ENCODE measurements around the gene DGKK. TPM values are rescaled to one million over a fixed set of nuclear protein-coding genes. Genes with fewer than 3 reads are reported as not detected.
"Not testable (repeated sequence)": the region's sequence is repeated elsewhere in the genome, so short reads cannot be mapped to it uniquely, and the experiment has no call there.

The DGKK gene
- total RNA-seq, 1 donor from 2014 or later: 0.14 TPM

- Mint-ChIP-seq H3K27me3 (ENCODE audit: low read depth) (no peaks in the 10 kb centered on the region), H3K4me1 (no peaks in the 10 kb centered on the region), H3K27ac (ENCODE audit: unreplicated experiment) (no peak overlapping the region), H3K4me3 (no peak overlapping the region), H3K36me3 (ENCODE audit: low read depth) (no peaks in the 10 kb centered on the region), H3K9me3 (peaks cover 9% of the 10 kb centered on the region)
- no peak for TF ChIP-seq CTCF (conservative IDR thresholded peaks at IDR 0.05)
- no peak for DNase-seq (ENCODE audit: low read depth, low spot score)
These were observed 126.7 kb downstream of the DGKK start for GRCh38 chrX:50343917-50344316.

- Mint-ChIP-seq H3K9me3 (peaks cover 12% of the 10 kb centered on the region), H3K4me1 (no peaks in the 10 kb centered on the region), H3K4me3 (no peak overlapping the region), H3K27ac (ENCODE audit: unreplicated experiment) (no peak overlapping the region), H3K36me3 (ENCODE audit: low read depth) (peaks cover 5% of the 10 kb centered on the region), H3K27me3 (ENCODE audit: low read depth) (no peaks in the 10 kb centered on the region)
- no peak for DNase-seq (ENCODE audit: low read depth, low spot score)
- no peak for TF ChIP-seq CTCF (conservative IDR thresholded peaks at IDR 0.05)
These were observed 137.3 kb downstream of the DGKK start for GRCh38 chrX:50333308-50333707.

- peak; percentile 22 for TF ChIP-seq CTCF (conservative IDR thresholded peaks at IDR 0.05)
- not testable (repeated sequence) for H3K36me3 Mint-ChIP-seq (ENCODE audit: low read depth); H3K4me1 Mint-ChIP-seq; H3K27ac Mint-ChIP-seq (ENCODE audit: unreplicated experiment); H3K27me3 Mint-ChIP-seq (ENCODE audit: low read depth); H3K4me3 Mint-ChIP-seq; DNase-seq (ENCODE audit: low read depth, low spot score)
- peaks cover 11% of the 10 kb centered on the region for H3K9me3 Mint-ChIP-seq
These were observed 138.0 kb downstream of the DGKK start for GRCh38 chrX:50332668-50333067.

- H3K9me3 Mint-ChIP-seq: peaks cover 3% of the 10 kb centered on the region
- no peak overlapping the region for H3K4me3 Mint-ChIP-seq
- no peaks in the 10 kb centered on the region for H3K36me3 Mint-ChIP-seq (ENCODE audit: low read depth)
- no peak overlapping the region for H3K27ac Mint-ChIP-seq (ENCODE audit: unreplicated experiment)
- no peaks in the 10 kb centered on the region for H3K27me3 Mint-ChIP-seq (ENCODE audit: low read depth)
- DNase-seq (ENCODE audit: low read depth, low spot score): no peak
- no peak for TF ChIP-seq CTCF (conservative IDR thresholded peaks at IDR 0.05)
- no peaks in the 10 kb centered on the region for H3K4me1 Mint-ChIP-seq
These were observed 143.4 kb downstream of the DGKK start for GRCh38 chrX:50327235-50327634.

Data from neural crest cell (in vitro differentiated cells).